Naive B cell (primary cell): ENCODE data around the gene SPHK2. TPM values are rescaled to one million over a fixed set of nuclear protein-coding genes. Genes with fewer than 3 reads are reported as not detected.
"Not testable (repeated sequence)": the region's sequence is repeated elsewhere in the genome, so short reads cannot be mapped to it uniquely, and the experiment has no call there.

ENCODE experiments used
- ATAC-seq, 2 donors: fragments of 150-1000 bp; cut with Tn5 transposase; 2 replicates each; pipeline ENCODE4 v1.10.0; 2021; ENCODE audit warnings: low read depth in 2 of 2, mild to moderate bottlenecking in 2 of 2, moderate library complexity in 2 of 2
- DNase-seq: peaks from one replicate; pipeline ENCODE4 v3.0.0; 2022
- H3K27ac Mint-ChIP-seq, 6 donors: one replicate each; pipeline ENCODE4 v1.8.0; 2020 to 2022; ENCODE audit warnings: mild to moderate bottlenecking in 6 of 6, mixed read lengths in 6 of 6, moderate library complexity in 5 of 6, inconsistent platforms in 2 of 6
- H3K27me3 Mint-ChIP-seq, 3 donors: one replicate each; pipeline ENCODE4 v1.8.0; 2021 to 2022; ENCODE audit warnings: mixed read lengths in 3 of 3, mild to moderate bottlenecking in 1 of 3
- H3K36me3 Mint-ChIP-seq, 2 donors: one replicate each; pipeline ENCODE4 v1.8.0; 2020 to 2022; ENCODE audit warnings: mixed read lengths in 2 of 2, inconsistent platforms in 1 of 2, mild to moderate bottlenecking in 1 of 2
- H3K4me1 Mint-ChIP-seq, 3 donors: one replicate each; pipeline ENCODE4 v1.8.0; 2020 to 2022; ENCODE audit warnings: mixed read lengths in 3 of 3, inconsistent platforms in 1 of 3, mild to moderate bottlenecking in 1 of 3, moderate library complexity in 1 of 3
- H3K4me3 Mint-ChIP-seq, 8 donors: one replicate each; pipeline ENCODE4 v1.8.0; 2020 to 2022; ENCODE audit warnings: mild to moderate bottlenecking in 8 of 8, mixed read lengths in 8 of 8, moderate library complexity in 8 of 8, inconsistent platforms in 2 of 8
- H3K9me3 Mint-ChIP-seq, 7 donors: one replicate each; pipeline ENCODE4 v1.8.0; 2020 to 2022; ENCODE audit warnings: mixed read lengths in 7 of 7, mild to moderate bottlenecking in 5 of 7, inconsistent platforms in 2 of 7, moderate library complexity in 1 of 7
- polyA plus RNA-seq, 6 donors: library from polyadenylated mRNA; unstranded; fragments of 300-500 nt; fragmentation: Illumina TruSeq; gene quantifications; one replicate each; pipeline ENCODE4 v1.2.3, GENCODE V29; 2021; ENCODE audit warnings: low read depth in 6 of 6

SPHK2 gene
- polyA plus RNA-seq, 6 donors from 2014 or later = 5.6 to 16.5 (median 10.8) TPM

DNA sequence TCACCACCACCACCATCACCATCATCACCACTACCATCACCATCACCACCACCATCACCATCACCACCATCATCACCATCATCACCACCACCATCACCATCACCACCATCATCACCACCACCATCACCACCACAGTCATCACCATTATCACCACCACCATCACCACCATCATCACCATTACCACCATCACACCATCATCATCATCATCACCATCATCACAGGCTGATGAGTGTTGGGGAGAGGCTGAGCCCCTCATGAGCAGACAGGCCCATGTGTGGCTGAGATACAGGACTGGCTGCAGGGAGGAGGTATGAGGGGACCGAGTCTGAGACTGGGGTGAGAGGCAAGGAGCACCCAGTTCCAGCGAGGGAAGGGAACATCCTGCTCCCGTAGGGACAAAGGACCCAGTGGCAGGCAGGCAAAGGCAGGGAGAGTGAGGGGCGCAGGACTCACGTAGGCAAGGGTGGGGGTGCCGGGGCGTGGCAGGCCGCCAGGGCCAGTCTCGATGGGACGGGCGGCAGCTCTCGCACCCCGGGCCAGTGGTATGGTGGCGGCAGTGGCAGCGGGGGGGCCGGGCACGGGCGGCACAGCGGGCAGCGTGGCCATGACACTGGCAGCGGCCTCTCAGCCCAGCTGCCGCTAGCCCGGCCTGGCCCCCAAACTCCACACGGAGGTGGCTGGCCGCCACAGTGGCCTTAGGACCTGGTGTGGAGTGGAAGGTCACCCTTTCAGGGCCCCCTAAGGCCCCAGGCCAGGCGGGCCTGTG is 50.8 kb downstream of the SPHK2 start:
- DNase-seq (no peak), ATAC-seq (no peak)
- H3K9me3 Mint-ChIP-seq = peaks cover 0 to 12% (median 0%) of the 10 kb centered on the region in 7 donors
- peak overlapping the region in 1 of 6 donors; percentile 66 for H3K27ac Mint-ChIP-seq
- H3K36me3 Mint-ChIP-seq = no peaks in the 10 kb centered on the region
- H3K4me1 Mint-ChIP-seq = peaks cover 8 to 11% (median 10%) of the 10 kb centered on the region in 3 donors
- no peak overlapping the region for H3K4me3 Mint-ChIP-seq
- H3K27me3 Mint-ChIP-seq = no peaks in the 10 kb centered on the region

GRCh38 chr19:48670699-48671445 is 51.6 kb downstream of the SPHK2 start:
- H3K9me3 Mint-ChIP-seq = peaks cover 0 to 12% (median 0%) of the 10 kb centered on the region in 7 donors
- H3K27me3 Mint-ChIP-seq = peaks cover 0 to 5% (median 3%) of the 10 kb centered on the region in 3 donors
- H3K36me3 Mint-ChIP-seq = no peaks in the 10 kb centered on the region
- ATAC-seq = no peak
- peak overlapping the region in 1 of 6 donors; percentile 85 for H3K27ac Mint-ChIP-seq
- peak overlapping the region in 1 of 8 donors; percentile 52 for H3K4me3 Mint-ChIP-seq
- peaks cover 14 to 17% (median 15%) of the 10 kb centered on the region in 3 donors for H3K4me1 Mint-ChIP-seq
- DNase-seq = no peak

DNA sequence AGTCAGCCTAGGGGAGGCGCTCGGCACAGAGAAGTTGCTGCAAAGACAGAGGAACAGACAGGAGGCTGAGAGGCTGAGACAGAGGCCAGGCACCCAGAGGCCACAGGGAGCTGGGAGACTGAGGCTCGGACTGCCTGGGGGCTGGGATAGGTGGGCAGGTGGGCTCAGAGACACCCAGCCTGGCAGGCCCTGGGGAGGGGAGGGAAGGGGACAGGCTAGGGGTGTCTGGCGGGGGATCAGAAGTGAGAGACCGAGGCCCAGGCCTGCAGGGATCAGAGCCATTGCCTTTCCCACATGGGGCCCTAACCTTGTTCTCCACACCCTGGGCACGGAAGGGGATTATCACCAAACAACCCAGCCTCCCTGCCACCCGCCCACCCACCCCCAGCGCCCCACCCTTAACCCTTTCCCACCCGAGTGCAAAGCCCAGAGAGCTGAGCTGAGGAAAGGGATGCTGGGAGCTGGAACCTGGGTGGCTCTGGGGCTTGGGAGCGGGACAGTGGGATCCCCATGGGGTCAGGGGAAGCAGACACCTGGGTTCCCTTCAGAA is 52.2 kb downstream of the SPHK2 start:
- H3K27ac Mint-ChIP-seq = peak overlapping the region in 1 of 6 donors; percentile 85
- no peak overlapping the region for H3K4me3 Mint-ChIP-seq
- peaks cover 0 to 12% (median 0%) of the 10 kb centered on the region in 7 donors for H3K9me3 Mint-ChIP-seq
- ATAC-seq (no peak), DNase-seq (no peak)
- peaks cover 0 to 5% (median 3%) of the 10 kb centered on the region in 3 donors for H3K27me3 Mint-ChIP-seq
- no peaks in the 10 kb centered on the region for H3K36me3 Mint-ChIP-seq
- peaks cover 14 to 17% (median 15%) of the 10 kb centered on the region in 3 donors for H3K4me1 Mint-ChIP-seq

GRCh38 chr19:48672994-48673393 is 53.7 kb downstream of the SPHK2 start, which contains the start of gene NTN5:
TSS of gene NTN5 (minus strand) at chr19:48673017. CDS start at chr19:48670986, 2,031 bp downstream.
- H3K4me1 Mint-ChIP-seq = peaks cover 14 to 17% (median 15%) of the 10 kb centered on the region in 3 donors
- peaks cover 0 to 5% (median 3%) of the 10 kb centered on the region in 3 donors for H3K27me3 Mint-ChIP-seq
- no peak for ATAC-seq
- H3K36me3 Mint-ChIP-seq = no peaks in the 10 kb centered on the region
- no peak within 1 kb of the TSS for H3K4me3 Mint-ChIP-seq
- no peak for DNase-seq
- peak within 1 kb of the TSS in 2 of 6 donors; percentile 28 to 65 for H3K27ac Mint-ChIP-seq
- H3K9me3 Mint-ChIP-seq = peaks cover 0 to 12% (median 0%) of the 10 kb centered on the region in 7 donors

GRCh38 chr19:48673436-48674100 is 54.3 kb downstream of the SPHK2 start:
- Mint-ChIP-seq H3K4me1 (peaks cover 14 to 17% (median 15%) of the 10 kb centered on the region in 3 donors), H3K9me3 (peaks cover 0 to 11% (median 0%) of the 10 kb centered on the region in 7 donors), H3K27ac (peak overlapping the region in 1 of 6 donors; percentile 8), H3K4me3 (no peak overlapping the region), H3K36me3 (no peaks in the 10 kb centered on the region), H3K27me3 (peaks cover 0 to 5% (median 3%) of the 10 kb centered on the region in 3 donors)
- ATAC-seq (no peak), DNase-seq (no peak)

DNA sequence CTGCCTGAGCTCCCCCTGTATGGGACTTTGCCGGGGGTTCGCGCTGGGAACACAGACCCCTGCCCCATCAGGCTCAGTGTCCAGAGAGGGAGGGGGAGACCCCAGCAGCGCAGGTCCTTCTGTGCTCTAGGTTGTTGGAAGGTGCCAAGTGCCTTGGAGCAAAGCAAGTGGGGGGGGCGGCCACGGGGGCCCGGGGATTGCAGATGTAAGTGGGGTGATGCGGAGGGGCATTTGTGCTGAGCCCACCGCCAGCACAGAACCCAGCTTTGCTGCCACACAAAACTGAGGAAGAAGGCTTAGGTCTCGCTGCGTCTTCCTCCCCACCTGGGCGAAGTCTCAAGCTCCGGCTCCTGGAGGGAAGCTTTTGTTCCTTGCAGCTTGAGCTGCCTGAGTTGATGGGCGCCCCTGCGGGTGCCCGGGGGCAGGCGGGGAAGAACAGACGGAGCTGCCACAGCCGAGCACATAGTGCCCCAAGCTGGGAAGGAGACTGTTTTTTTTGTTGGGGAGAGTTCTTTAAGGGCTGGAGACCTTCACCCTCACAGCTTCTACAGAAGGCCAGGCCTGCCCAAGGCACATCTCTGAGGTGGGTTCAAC is 55.0 kb downstream of the SPHK2 start:
- no peak for DNase-seq
- H3K9me3 Mint-ChIP-seq = peaks cover 0 to 7% (median 0%) of the 10 kb centered on the region in 7 donors
- ATAC-seq = no peak
- no peaks in the 10 kb centered on the region for H3K36me3 Mint-ChIP-seq
- H3K4me1 Mint-ChIP-seq = peaks cover 12 to 15% (median 14%) of the 10 kb centered on the region in 3 donors
- H3K27me3 Mint-ChIP-seq = peaks cover 0 to 5% (median 3%) of the 10 kb centered on the region in 3 donors
- H3K4me3 Mint-ChIP-seq = no peak overlapping the region
- H3K27ac Mint-ChIP-seq = no peak overlapping the region

GRCh38 chr19:48674921-48675824 is 55.9 kb downstream of the SPHK2 start:
- Mint-ChIP-seq H3K27me3 (peaks cover 0 to 5% (median 3%) of the 10 kb centered on the region in 3 donors), H3K4me3 (peak overlapping the region in 4 of 8 donors; percentile 12 to 78 (median 21)), H3K27ac (peak overlapping the region in 5 of 6 donors; percentile 10 to 67 (median 49)), H3K9me3 (no peaks in the 10 kb centered on the region), H3K36me3 (no peaks in the 10 kb centered on the region), H3K4me1 (peaks cover 7 to 10% (median 8%) of the 10 kb centered on the region in 3 donors)
- DNase-seq (peak; percentile 73), ATAC-seq (peak; percentile 91 to 97)

DNA sequence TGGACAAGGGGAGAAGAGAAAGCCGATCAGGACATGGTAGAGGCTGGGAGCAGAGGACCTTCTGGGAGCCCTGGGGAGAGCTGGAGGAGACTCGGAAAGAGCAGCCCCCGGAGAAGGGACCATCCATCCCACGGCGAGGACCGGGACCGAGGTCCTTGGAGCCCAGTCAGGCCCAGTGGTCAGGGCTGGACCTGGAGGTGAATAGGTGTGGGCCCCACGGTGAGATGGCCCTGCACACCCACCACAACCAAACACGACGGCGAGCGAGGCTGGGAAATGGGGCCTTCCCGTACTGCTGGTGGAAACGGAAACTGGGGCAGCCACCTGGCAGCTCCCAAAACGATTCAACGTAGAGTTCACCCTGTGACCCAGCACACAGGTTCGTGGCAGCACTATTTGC is 57.2 kb downstream of the SPHK2 start:
- peaks cover 0 to 5% (median 3%) of the 10 kb centered on the region in 3 donors for H3K27me3 Mint-ChIP-seq
- H3K4me3 Mint-ChIP-seq = no peak overlapping the region

GRCh38 chr19:48676887-48677286 is 57.6 kb downstream of the SPHK2 start:
- no peak for ATAC-seq
- H3K4me1 Mint-ChIP-seq = peaks cover 7 to 9% (median 8%) of the 10 kb centered on the region in 3 donors
- H3K4me3 Mint-ChIP-seq = no peak overlapping the region
- peaks cover 0 to 5% (median 3%) of the 10 kb centered on the region in 3 donors for H3K27me3 Mint-ChIP-seq
- H3K36me3 Mint-ChIP-seq = no peaks in the 10 kb centered on the region
- no peak overlapping the region for H3K27ac Mint-ChIP-seq
- no peaks in the 10 kb centered on the region for H3K9me3 Mint-ChIP-seq
- no peak for DNase-seq

More for the DNA sequence above, 57.2 kb downstream of the SPHK2 start:
- Mint-ChIP-seq H3K27ac (no peak overlapping the region), H3K36me3 (no peaks in the 10 kb centered on the region), H3K4me1 (peaks cover 7 to 9% (median 8%) of the 10 kb centered on the region in 3 donors), H3K9me3 (no peaks in the 10 kb centered on the region)
- no peak for ATAC-seq
- no peak for DNase-seq

- no peaks in the 10 kb centered on the region for H3K9me3 Mint-ChIP-seq
- peaks cover 7 to 11% (median 9%) of the 10 kb centered on the region in 3 donors for H3K4me1 Mint-ChIP-seq
- H3K27ac Mint-ChIP-seq = peak overlapping the region in 1 of 6 donors; percentile 66
Measured at GRCh38 chr19:48678201-48678600, 58.9 kb downstream of the SPHK2 start.

DNA sequence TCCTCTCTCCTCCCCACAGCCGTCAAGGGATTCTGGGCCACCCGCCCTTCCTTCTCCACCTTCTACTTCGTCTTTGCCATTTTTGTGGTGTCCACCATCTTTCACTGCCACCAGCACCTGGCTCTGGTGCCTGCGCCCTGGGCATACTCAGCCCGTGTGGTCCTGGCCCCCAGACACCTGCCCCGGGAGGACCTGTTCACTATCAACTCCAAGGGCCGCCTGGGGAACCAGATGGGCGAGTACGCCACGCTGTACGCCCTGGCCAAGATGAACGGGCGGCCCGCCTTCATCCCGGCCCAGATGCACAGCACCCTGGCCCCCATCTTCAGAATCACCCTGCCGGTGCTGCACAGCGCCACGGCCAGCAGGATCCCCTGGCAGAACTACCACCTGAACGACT is 60.7 kb downstream of the SPHK2 start:
- H3K36me3 Mint-ChIP-seq, H3K27me3 Mint-ChIP-seq, ATAC-seq, H3K4me1 Mint-ChIP-seq, H3K9me3 Mint-ChIP-seq, DNase-seq, H3K4me3 Mint-ChIP-seq, H3K27ac Mint-ChIP-seq: not testable (repeated sequence)

More at GRCh38 chr19:48678201-48678600, 58.9 kb downstream of the SPHK2 start:
- no peak for ATAC-seq
- DNase-seq = no peak
- Mint-ChIP-seq H3K4me3 (no peak overlapping the region), H3K27me3 (peaks cover 0 to 5% (median 3%) of the 10 kb centered on the region in 3 donors), H3K36me3 (no peaks in the 10 kb centered on the region)
